Parathyroid adenoma (tissue), 2 donors: ENCODE measurements around the gene PPP1R14D.

Source experiments
- H2AFZ ChIP-seq: fragments of 300-600 bp; sonication (generic); one replicate; pipeline ENCODE4 v1.7.0; 2017; ENCODE audit warnings: antibody characterized with exemption, mild to moderate bottlenecking
- H3K27ac ChIP-seq: fragments of 300-600 bp; sonication (generic); one replicate; pipeline ENCODE4 v1.7.0; 2017
- H3K27me3 ChIP-seq: fragments of 300-600 bp; sonication (generic); one replicate; pipeline ENCODE4 v1.7.0; 2017; ENCODE audit warnings: low read length; ENCODE audit not compliant: control insufficient read depth, insufficient read depth
- H3K36me3 ChIP-seq: fragments of 300-600 bp; sonication (generic); one replicate; pipeline ENCODE4 v1.7.0; 2017; ENCODE audit warnings: low read length; ENCODE audit not compliant: control insufficient read depth, insufficient read depth
- H3K4me1 ChIP-seq: fragments of 300-600 bp; sonication (generic); one replicate; pipeline ENCODE4 v1.7.0; 2017; ENCODE audit warnings: control low read depth
- H3K4me2 ChIP-seq: fragments of 300-600 bp; sonication (generic); one replicate; pipeline ENCODE4 v1.7.0; 2017; ENCODE audit warnings: low read length
- H3K4me3 ChIP-seq: fragments of 300-600 bp; sonication (generic); one replicate; pipeline ENCODE4 v1.7.0; 2017; ENCODE audit warnings: low read depth, low read length
- H3K79me2 ChIP-seq: fragments of 300-600 bp; sonication (generic); one replicate; pipeline ENCODE4 v1.7.0; 2017; ENCODE audit warnings: control low read depth
- H3K9ac ChIP-seq: fragments of 300-600 bp; sonication (generic); one replicate; pipeline ENCODE4 v1.7.0; 2017; ENCODE audit warnings: mild to moderate bottlenecking
- H3K9me3 ChIP-seq: fragments of 300-600 bp; sonication (generic); one replicate; pipeline ENCODE4 v1.7.0; 2017; ENCODE audit warnings: low read length; ENCODE audit not compliant: control insufficient read depth
- TF ChIP-seq, protein P1 (sequence below): fragments of 300-600 bp; sonication (generic); IDR thresholded peaks from one replicate; pipeline ENCODE4 v1.7.0; 2017; ENCODE audit warnings: antibody characterized with exemption, mild to moderate bottlenecking
- donor health status: primary hyperparathyroidism.

The PPP1R14D gene

DNA sequence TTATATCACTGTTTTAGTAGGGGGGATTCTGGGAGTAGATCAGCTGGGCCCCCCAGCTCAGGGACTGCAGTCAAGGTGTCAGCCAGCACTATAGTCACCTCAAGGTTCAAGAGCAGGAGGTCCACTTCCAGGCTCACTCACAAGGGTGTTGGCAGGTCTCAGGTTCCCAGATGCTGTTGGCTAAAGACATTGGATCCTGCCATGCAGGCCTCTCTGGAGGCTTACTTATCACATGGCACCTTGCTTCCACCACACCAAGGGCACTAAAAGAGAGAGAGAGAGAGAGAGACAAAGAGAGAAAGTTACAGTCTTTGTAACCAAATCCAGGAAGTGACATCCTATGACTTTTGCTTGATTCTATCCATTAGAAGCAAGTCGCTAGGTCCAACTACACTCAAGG, 7.5 kb upstream of the PPP1R14D start:
- Histone ChIP-seq H2AFZ (no peak overlapping the region), H3K9me3 (no peaks in the 10 kb centered on the region), H3K27ac (no peak overlapping the region), H3K79me2 (no peaks in the 10 kb centered on the region), H3K27me3 (no peaks in the 10 kb centered on the region), H3K4me2 (no peak overlapping the region), H3K36me3 (no peaks in the 10 kb centered on the region), H3K9ac (no peak overlapping the region), H3K4me1 (no peaks in the 10 kb centered on the region), H3K4me3 (no peak overlapping the region)
- TF ChIP-seq, protein P1, sequence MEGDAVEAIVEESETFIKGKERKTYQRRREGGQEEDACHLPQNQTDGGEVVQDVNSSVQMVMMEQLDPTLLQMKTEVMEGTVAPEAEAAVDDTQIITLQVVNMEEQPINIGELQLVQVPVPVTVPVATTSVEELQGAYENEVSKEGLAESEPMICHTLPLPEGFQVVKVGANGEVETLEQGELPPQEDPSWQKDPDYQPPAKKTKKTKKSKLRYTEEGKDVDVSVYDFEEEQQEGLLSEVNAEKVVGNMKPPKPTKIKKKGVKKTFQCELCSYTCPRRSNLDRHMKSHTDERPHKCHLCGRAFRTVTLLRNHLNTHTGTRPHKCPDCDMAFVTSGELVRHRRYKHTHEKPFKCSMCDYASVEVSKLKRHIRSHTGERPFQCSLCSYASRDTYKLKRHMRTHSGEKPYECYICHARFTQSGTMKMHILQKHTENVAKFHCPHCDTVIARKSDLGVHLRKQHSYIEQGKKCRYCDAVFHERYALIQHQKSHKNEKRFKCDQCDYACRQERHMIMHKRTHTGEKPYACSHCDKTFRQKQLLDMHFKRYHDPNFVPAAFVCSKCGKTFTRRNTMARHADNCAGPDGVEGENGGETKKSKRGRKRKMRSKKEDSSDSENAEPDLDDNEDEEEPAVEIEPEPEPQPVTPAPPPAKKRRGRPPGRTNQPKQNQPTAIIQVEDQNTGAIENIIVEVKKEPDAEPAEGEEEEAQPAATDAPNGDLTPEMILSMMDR, result no peak

- no peaks in the 10 kb centered on the region for H3K36me3 ChIP-seq
- TF ChIP-seq, protein P1, result no peak
- H3K27me3 ChIP-seq, result no peaks in the 10 kb centered on the region
- H3K9me3 ChIP-seq, result no peaks in the 10 kb centered on the region
- H3K4me2 ChIP-seq, result no peak overlapping the region
- H3K4me3 ChIP-seq, result no peak overlapping the region
- peak overlapping the region; percentile 55 for H3K27ac ChIP-seq
- no peak overlapping the region for H2AFZ ChIP-seq
- H3K4me1 ChIP-seq, result no peaks in the 10 kb centered on the region
- no peak overlapping the region for H3K9ac ChIP-seq
- H3K79me2 ChIP-seq, result no peaks in the 10 kb centered on the region
Observed at GRCh38 chr15:40832903-40833302, 4.4 kb upstream of the PPP1R14D start.

DNA sequence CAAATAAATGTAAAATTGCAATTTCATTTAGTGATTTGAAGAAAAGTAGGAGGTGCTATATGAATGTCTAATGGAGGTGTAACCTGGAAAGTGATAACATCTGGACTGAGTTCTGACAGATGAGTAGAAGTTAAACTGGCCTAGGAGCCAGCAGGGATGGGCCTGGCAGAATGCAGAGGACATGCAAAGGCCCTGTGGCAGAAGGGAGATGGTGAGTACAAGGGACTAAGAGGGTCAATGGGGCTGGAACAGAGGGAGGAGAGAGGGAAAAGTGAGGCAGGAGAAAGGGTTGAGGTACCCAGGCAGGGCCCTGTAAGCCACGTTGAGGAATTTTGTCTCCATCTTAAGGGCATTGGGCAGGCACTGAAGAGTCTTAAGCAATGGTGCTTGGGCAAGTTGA, 3.4 kb upstream of the PPP1R14D start:
- Histone ChIP-seq H3K9ac (no peak overlapping the region), H3K36me3 (no peaks in the 10 kb centered on the region), H3K4me1 (peaks cover under 1% of the 10 kb centered on the region), H2AFZ (no peak overlapping the region), H3K27ac (no peak overlapping the region), H3K9me3 (no peaks in the 10 kb centered on the region), H3K4me3 (no peak overlapping the region), H3K4me2 (no peak overlapping the region), H3K79me2 (no peaks in the 10 kb centered on the region), H3K27me3 (no peaks in the 10 kb centered on the region)
- TF ChIP-seq, protein P1, result no peak

DNA sequence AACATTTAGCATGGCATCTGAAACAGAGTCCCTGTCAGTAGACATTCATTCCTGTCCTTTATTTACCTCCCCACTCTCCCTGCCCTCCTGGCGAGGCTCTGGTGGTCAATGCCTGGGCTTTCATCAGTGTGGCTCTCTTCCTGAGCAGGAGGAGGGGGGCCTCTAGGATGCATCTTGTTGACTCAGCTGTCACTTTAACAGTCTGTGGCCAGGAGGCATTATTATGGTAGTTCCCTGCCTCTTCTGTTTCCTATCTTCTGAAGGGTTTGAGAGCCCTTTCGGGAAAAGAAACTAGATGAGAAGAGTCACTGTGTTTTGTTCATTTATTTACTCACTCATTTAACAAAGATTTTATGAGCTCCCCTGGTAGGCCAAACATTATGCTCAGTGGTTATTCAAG, 2.4 kb upstream of the PPP1R14D start:
- TF ChIP-seq, protein P1, result no peak
- H3K27ac ChIP-seq, result no peak overlapping the region
- no peak overlapping the region for H3K4me3 ChIP-seq
- no peaks in the 10 kb centered on the region for H3K79me2 ChIP-seq
- no peak overlapping the region for H2AFZ ChIP-seq
- no peak overlapping the region for H3K9ac ChIP-seq
- H3K4me2 ChIP-seq, result no peak overlapping the region
- H3K9me3 ChIP-seq, result no peaks in the 10 kb centered on the region
- no peaks in the 10 kb centered on the region for H3K27me3 ChIP-seq
- H3K4me1 ChIP-seq, result peaks cover 9% of the 10 kb centered on the region
- no peaks in the 10 kb centered on the region for H3K36me3 ChIP-seq

DNA sequence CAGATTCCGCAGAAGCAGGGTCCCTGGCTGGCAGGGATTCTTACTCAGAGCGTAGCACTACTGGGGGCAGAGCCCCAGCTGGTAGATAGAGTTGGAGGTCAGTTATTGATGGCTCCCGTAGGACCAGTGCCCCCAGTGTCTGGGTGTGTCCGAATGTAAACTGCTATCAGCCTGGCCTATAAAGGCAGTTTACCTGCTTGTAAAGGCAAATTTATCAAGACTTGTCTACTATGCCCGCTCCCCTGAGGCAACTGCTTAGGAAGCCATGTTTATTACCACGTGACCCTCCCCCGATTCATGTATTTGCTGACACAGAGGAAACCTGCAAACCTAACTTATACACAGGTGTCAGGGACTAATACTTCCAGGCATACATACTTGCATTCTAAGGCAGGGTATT, 607 bp upstream of the PPP1R14D start:
- no peak overlapping the region for H3K27ac ChIP-seq
- H3K36me3 ChIP-seq, result no peaks in the 10 kb centered on the region

More for the DNA sequence above, 607 bp upstream of the PPP1R14D start:
- Histone ChIP-seq H3K9me3 (no peaks in the 10 kb centered on the region), H3K27me3 (no peaks in the 10 kb centered on the region), H2AFZ (no peak overlapping the region), H3K4me2 (no peak overlapping the region), H3K79me2 (no peaks in the 10 kb centered on the region), H3K4me3 (no peak overlapping the region), H3K9ac (no peak overlapping the region), H3K4me1 (peaks cover 13% of the 10 kb centered on the region)
- TF ChIP-seq, protein P1, result no peak
